ENCODE data around the gene AKT2. TPM values are rescaled to one million over a fixed set of nuclear protein-coding genes. Genes with fewer than 3 reads are reported as not detected.

Gene AKT2
- total and polyA plus RNA-seq, 2 of the 8 experiments (the other 6 are each of a cell fraction or from before 2014, with no cell fraction given): 151 to 183 TPM

DNA sequence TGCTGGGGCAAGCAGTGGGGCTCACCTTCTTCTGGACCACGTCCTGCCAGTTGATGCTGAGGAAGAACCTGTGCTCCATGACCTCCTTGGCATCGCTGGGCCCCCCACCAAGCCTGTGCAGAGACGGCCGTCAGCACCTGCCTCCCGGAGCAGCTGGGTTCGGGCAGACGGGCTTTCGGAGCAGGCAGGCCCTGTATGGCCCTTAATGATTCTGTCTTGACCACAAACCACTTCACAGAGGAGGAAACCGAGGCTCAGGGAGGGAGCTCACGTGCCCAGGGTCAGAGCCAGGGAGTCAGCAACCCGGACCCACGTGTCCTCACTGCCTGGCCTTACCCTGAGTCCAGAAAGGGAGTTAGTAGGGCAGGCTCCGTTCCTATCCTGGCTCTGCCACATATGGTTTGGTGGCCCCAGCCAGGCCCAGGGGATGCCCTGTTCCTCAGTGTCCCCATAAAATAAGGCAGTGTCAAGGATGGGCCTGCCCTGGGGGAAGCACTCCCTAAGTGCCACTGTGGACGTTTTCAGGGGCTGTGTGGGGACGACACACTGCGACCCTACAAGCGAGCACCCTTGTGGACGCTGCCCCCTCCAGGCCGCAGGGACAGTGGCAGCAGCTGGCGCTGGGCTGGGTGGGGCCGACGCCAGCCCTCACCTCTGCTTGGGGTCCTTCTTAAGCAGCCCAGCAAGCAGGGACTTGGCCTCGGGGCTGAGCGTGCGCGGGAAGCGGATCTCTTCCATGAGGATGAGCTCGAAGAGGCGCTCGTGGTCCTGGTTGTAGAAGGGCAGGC lies 49.7 kb downstream of the AKT2 start (continued):
- TF ChIP-seq GTF2F1 (IDR thresholded peaks at IDR 0.05; ENCODE audit: borderline replicate concordance, low read depth, low read length) (no peak), CREB1 (IDR thresholded peaks at IDR 0.05) (no peak), SP2 (IDR thresholded peaks at IDR 0.05; ENCODE audit: low read length) (no peak), MAX (IDR thresholded peaks at IDR 0.05) (no peak), SAP30 (IDR thresholded peaks at IDR 0.05; ENCODE audit: insufficient read depth, insufficient replicate concordance, low read length) (no peak), POLR2A (IDR thresholded peaks at IDR 0.05; ENCODE audit: control extremely low read depth in 1 of 2, low read depth in 2 of 2, low read length in 2 of 2) (no peak), RBBP5 (IDR thresholded peaks at IDR 0.05; ENCODE audit: borderline replicate concordance, low read depth, low read length) (no peak), HDAC6 (IDR thresholded peaks at IDR 0.05; ENCODE audit: low read depth, low read length) (no peak), SP4 (IDR thresholded peaks at IDR 0.05; ENCODE audit: low read length) (no peak)

Data from H1 (cell line).